ENCODE measurements around the gene KSR1.

KSR1 gene

GRCh38 chr17:27597783-27598320 is 141.6 kb downstream of the KSR1 start:
- DNase-seq, result no peak

GRCh38 chr17:27598337-27599050 is 142.2 kb downstream of the KSR1 start:
- DNase-seq, result no peak

GRCh38 chr17:27600471-27600870 is 144.2 kb downstream of the KSR1 start:
- DNase-seq, result no peak

GRCh38 chr17:27601069-27601974 is 145.1 kb downstream of the KSR1 start:
- DNase-seq, result peak; percentile 80

GRCh38 chr17:27601975-27602302 is 145.7 kb downstream of the KSR1 start:
- no peak for DNase-seq

GRCh38 chr17:27602721-27603420 is 146.6 kb downstream of the KSR1 start:
- peak; percentile 69 for DNase-seq

- no peak for DNase-seq
Measured at GRCh38 chr17:27603421-27603770, 147.1 kb downstream of the KSR1 start.

GRCh38 chr17:27603880-27604794 is 147.9 kb downstream of the KSR1 start:
- DNase-seq, result no peak

GRCh38 chr17:27605409-27605808 is 149.2 kb downstream of the KSR1 start:
- no peak for DNase-seq

GRCh38 chr17:27607521-27608091 is 151.4 kb downstream of the KSR1 start:
- no peak for DNase-seq

GRCh38 chr17:27608328-27609230 is 152.3 kb downstream of the KSR1 start:
- no peak for DNase-seq

GRCh38 chr17:27609611-27610303 is 153.5 kb downstream of the KSR1 start:
- no peak for DNase-seq

- DNase-seq, result no peak
Measured at GRCh38 chr17:27610304-27610677, 154.0 kb downstream of the KSR1 start.

GRCh38 chr17:27612160-27612770 is 156.0 kb downstream of the KSR1 start:
- DNase-seq, result no peak

GRCh38 chr17:27613433-27613832 is 157.2 kb downstream of the KSR1 start:
- no peak for DNase-seq

- no peak for DNase-seq
Measured at GRCh38 chr17:27615121-27615520, 158.9 kb downstream of the KSR1 start.

GRCh38 chr17:27616414-27616813 is 160.2 kb downstream of the KSR1 start:
- DNase-seq, result no peak

- no peak for DNase-seq
Measured at GRCh38 chr17:27618417-27618816, 162.2 kb downstream of the KSR1 start.

- DNase-seq, result no peak
Measured at GRCh38 chr17:27620721-27621120, 164.5 kb downstream of the KSR1 start.

GRCh38 chr17:27621536-27621935 is 165.3 kb downstream of the KSR1 start:
- no peak for DNase-seq

All from activated naive CD4-positive, alpha-beta T cell treated with anti-CD3 and anti-CD28 coated beads, Interleukin-2, amount 50 U/mL, for 16 hours (primary cell).